ENCODE measurements around the gene HMMR. TPM values are rescaled to one million over a fixed set of nuclear protein-coding genes. Genes with fewer than 3 reads are reported as not detected.

The HMMR gene
- total and polyA plus RNA-seq, 7 donors: 0.14 to 1.4 (median 0.49) TPM

- peak within 1 kb of the TSS; percentile 88 for H3K4me3 ChIP-seq
- peak within 1 kb of the TSS; percentile 99 for H3K27ac ChIP-seq
- DNase-seq (peak; percentile 96 to 98), ATAC-seq (peak; percentile 95 to 99 (median 97))
- H3K27me3 ChIP-seq (ENCODE audit: insufficient read depth in 3 of 3, low read length in 2 of 3): no peaks in the 10 kb centered on the region
- H3K4me1 ChIP-seq: peaks cover 39% of the 10 kb centered on the region
- intact Hi-C loops (cut with DNase I): loop anchor here (2.0 kb wide), 2 partner anchors 43 to 45 kb away; partner anchors contain the start of genes HMMR (in 1 of the 2) and NUDCD2 (in 1 of the 2)
- no peaks in the 10 kb centered on the region for H3K36me3 ChIP-seq (ENCODE audit: insufficient read depth in 1 of 2, low read depth in 1 of 2)
- H3K9me3 ChIP-seq: no peaks in the 10 kb centered on the region
- peak; percentile 48 for TF ChIP-seq CTCF (IDR thresholded peaks at IDR 0.05)
- 0% methylated on average over 62 to 64 of the region's 64 CpGs for WGBS, 3 donors
Measured at GRCh38 chr5:163505368-163506094, 45.1 kb downstream of the HMMR start, which contains the start of gene MAT2B. TSS of gene MAT2B (plus strand) at chr5:163505619. CDS start at chr5:163505687, 68 bp downstream.

GRCh38 chr5:163506095-163506457 is 45.6 kb downstream of the HMMR start:
- H3K4me1 ChIP-seq: peaks cover 43% of the 10 kb centered on the region
- ATAC-seq (no peak), DNase-seq (no peak)
- no peaks in the 10 kb centered on the region for H3K36me3 ChIP-seq (ENCODE audit: insufficient read depth in 1 of 2, low read depth in 1 of 2)
- H3K27me3 ChIP-seq (ENCODE audit: insufficient read depth in 3 of 3, low read length in 2 of 3): no peaks in the 10 kb centered on the region
- TF ChIP-seq CTCF (IDR thresholded peaks at IDR 0.05): no peak
- H3K27ac ChIP-seq: peak overlapping the region; percentile 99
- peak overlapping the region; percentile 88 for H3K4me3 ChIP-seq
- intact Hi-C loops (cut with DNase I): no loop called here
- H3K9me3 ChIP-seq: no peaks in the 10 kb centered on the region
- WGBS, 3 donors: 0 to 1% (median 0%) methylated on average over 9 of the region's 9 CpGs

- Histone ChIP-seq H3K4me1 (peaks cover 47% of the 10 kb centered on the region), H3K9me3 (no peaks in the 10 kb centered on the region), H3K27ac (peak overlapping the region; percentile 99), H3K36me3 (ENCODE audit: insufficient read depth in 1 of 2, low read depth in 1 of 2) (no peaks in the 10 kb centered on the region), H3K4me3 (peak overlapping the region; percentile 88), H3K27me3 (ENCODE audit: insufficient read depth in 3 of 3, low read length in 2 of 3) (no peaks in the 10 kb centered on the region)
- intact Hi-C loops (cut with DNase I): no loop called here
- DNase-seq (no peak), ATAC-seq (no peak)
- TF ChIP-seq CTCF (IDR thresholded peaks at IDR 0.05): no peak
- 2 to 4% (median 2%) methylated on average over 8 of the region's 8 CpGs for WGBS, 3 donors
Measured at GRCh38 chr5:163506726-163507125, 46.3 kb downstream of the HMMR start.

- Histone ChIP-seq H3K9me3 (no peaks in the 10 kb centered on the region), H3K4me1 (peaks cover 50% of the 10 kb centered on the region), H3K27ac (peak overlapping the region; percentile 99), H3K4me3 (peak overlapping the region; percentile 41), H3K36me3 (ENCODE audit: insufficient read depth in 1 of 2, low read depth in 1 of 2) (peaks cover 0 to 17% of the 10 kb centered on the region in 2 donors), H3K27me3 (ENCODE audit: insufficient read depth in 3 of 3, low read length in 2 of 3) (no peaks in the 10 kb centered on the region)
- 18 to 27% (median 21%) methylated on average over 5 of the region's 5 CpGs for WGBS, 3 donors
- DNase-seq: no peak
- ATAC-seq: no peak
- TF ChIP-seq CTCF (IDR thresholded peaks at IDR 0.05): no peak
- intact Hi-C loops (cut with DNase I): no loop called here
Measured at GRCh38 chr5:163508753-163509152, 48.3 kb downstream of the HMMR start.
